ENCODE results near the gene RNF157.

Gene RNF157

GRCh38 chr17:76164331-76164730 is 76.0 kb downstream of the RNF157 start:
- no peak for TF ChIP-seq ZNF274 (IDR thresholded peaks at IDR 0.05; ENCODE audit: low read depth, low read length)
- no peak overlapping the region for H3K4me3 ChIP-seq (ENCODE audit: low read length)

DNA sequence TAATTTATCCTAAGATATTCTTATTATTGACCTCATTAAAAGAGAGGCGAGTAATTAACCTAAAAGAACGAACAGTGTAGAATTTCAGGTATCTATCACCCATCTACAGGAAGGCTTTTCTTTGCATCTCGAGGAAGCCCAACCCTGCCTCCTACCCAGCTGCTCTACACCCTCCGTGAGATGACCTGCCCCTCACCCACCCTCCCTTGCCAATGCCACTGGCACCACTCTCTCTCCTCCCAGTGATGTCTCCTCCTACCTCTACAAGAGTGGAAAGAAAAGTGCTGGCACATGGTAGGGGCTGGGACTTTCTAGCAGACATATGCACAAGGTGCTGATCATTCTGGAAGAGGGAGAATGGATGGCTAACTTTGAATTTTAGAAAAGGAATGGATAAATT is 76.4 kb downstream of the RNF157 start:
- no peak overlapping the region for H3K4me3 ChIP-seq (ENCODE audit: low read length)
- TF ChIP-seq ZNF274 (IDR thresholded peaks at IDR 0.05; ENCODE audit: low read depth, low read length), result no peak

- no peak overlapping the region for H3K4me3 ChIP-seq (ENCODE audit: low read length)
- TF ChIP-seq ZNF274 (IDR thresholded peaks at IDR 0.05; ENCODE audit: low read depth, low read length), result no peak
Measured at GRCh38 chr17:76161619-76162266, 78.5 kb downstream of the RNF157 start.

DNA sequence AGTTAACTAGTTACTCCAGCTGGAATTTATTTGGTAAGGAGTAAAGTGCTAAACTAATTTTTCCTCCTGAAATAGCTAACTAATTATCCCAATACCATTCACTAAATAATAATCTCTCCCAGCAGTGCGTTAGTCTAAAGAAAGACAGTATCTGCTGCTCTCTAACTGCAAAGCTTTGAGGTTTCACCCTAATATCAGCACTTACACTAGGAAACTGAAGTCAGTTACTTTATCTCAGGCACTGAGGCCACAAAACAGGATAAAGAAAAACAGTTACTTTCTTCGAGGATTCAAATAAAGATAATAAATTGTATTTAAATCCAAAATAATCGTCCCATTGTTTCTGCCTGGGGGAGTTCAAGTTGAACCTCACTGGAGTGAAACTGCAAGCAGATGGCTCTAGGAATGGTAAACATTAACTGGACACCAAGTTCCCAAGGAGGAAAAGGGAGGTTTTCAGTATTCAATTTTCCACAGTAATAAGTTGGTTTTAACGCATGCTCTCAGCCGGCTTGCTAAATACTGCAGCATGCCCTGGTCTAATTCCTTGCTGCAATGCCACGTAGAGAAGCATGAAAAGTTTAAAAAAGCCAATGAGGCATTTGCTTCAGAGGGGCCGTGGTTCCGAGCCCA is 79.3 kb downstream of the RNF157 start:
- no peak for TF ChIP-seq ZNF274 (IDR thresholded peaks at IDR 0.05; ENCODE audit: low read depth, low read length)

GRCh38 chr17:76159157-76159556 is 81.1 kb downstream of the RNF157 start:
- no peak overlapping the region for H3K4me3 ChIP-seq (ENCODE audit: low read length)
- no peak for TF ChIP-seq ZNF274 (IDR thresholded peaks at IDR 0.05; ENCODE audit: low read depth, low read length)

More for the DNA sequence above, 79.3 kb downstream of the RNF157 start:
- H3K4me3 ChIP-seq (ENCODE audit: low read length), result no peak overlapping the region

GRCh38 chr17:76157759-76158158 is 82.5 kb downstream of the RNF157 start:
- TF ChIP-seq ZNF274 (IDR thresholded peaks at IDR 0.05; ENCODE audit: low read depth, low read length), result no peak
- H3K4me3 ChIP-seq (ENCODE audit: low read length), result no peak overlapping the region

DNA sequence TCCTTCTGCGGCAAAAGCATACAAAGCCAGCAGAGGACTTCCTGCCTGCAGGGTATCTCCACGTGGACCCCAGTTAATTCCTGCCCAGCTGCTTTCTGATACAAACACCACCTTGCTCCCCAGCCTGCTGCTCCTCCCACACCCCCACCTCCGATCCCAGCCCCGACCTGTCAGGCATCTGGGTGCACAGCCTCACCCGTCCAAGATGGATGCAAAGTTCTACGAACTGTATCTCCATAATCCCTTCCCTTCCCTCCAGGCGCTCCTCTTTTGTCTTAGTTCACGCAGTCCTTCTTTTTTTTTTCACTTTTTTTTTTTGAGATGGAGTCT is 83.7 kb downstream of the RNF157 start:
- no peak for TF ChIP-seq ZNF274 (IDR thresholded peaks at IDR 0.05; ENCODE audit: low read depth, low read length)
- no peak overlapping the region for H3K4me3 ChIP-seq (ENCODE audit: low read length)

GRCh38 chr17:76155988-76156661 is 84.2 kb downstream of the RNF157 start:
- H3K4me3 ChIP-seq (ENCODE audit: low read length), result no peak overlapping the region
- no peak for TF ChIP-seq ZNF274 (IDR thresholded peaks at IDR 0.05; ENCODE audit: low read depth, low read length)

GRCh38 chr17:76154936-76155845 is 85.1 kb downstream of the RNF157 start:
- TF ChIP-seq ZNF274 (IDR thresholded peaks at IDR 0.05; ENCODE audit: low read depth, low read length), result no peak
- H3K4me3 ChIP-seq (ENCODE audit: low read length), result no peak overlapping the region

DNA sequence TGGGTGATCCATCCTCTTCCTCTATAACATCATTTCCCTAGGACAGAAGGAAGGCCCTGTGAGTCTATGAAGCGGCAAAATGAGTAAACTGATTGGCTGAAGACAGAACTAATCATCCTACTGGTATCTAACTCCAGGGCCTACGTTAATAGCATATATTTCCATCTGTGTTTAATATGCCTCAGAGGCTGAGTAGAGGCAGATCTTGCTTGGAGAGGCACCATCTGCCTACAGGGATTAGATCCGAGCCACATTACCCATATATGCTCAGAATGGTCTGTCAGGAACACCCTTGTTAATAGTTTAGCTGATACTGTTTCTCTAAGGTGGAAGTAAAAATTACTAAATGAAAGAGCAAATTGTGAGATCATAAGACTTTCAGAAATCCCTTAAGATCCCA is 86.0 kb downstream of the RNF157 start:
- H3K4me3 ChIP-seq (ENCODE audit: low read length), result no peak overlapping the region
- no peak for TF ChIP-seq ZNF274 (IDR thresholded peaks at IDR 0.05; ENCODE audit: low read depth, low read length)

DNA sequence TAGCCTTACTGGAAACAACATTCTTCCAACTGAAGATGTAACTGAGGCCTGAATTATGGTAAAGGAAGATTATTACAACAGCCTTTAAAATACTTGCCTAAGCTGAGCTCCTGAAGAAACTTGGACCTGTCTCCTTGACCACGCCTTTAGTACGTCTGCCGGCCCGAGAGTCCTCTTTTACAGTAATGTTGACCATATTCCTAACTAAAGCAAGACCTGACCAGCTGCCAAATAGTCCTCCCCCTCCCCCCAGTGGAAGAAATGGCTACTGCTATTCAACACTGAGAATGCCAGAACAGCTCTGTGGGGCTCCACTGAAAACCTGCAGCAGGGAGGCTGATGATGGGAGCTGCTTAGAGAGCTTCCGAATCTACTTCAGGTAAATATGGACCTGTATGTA is 86.7 kb downstream of the RNF157 start:
- TF ChIP-seq ZNF274 (IDR thresholded peaks at IDR 0.05; ENCODE audit: low read depth, low read length), result no peak
- no peak overlapping the region for H3K4me3 ChIP-seq (ENCODE audit: low read length)

DNA sequence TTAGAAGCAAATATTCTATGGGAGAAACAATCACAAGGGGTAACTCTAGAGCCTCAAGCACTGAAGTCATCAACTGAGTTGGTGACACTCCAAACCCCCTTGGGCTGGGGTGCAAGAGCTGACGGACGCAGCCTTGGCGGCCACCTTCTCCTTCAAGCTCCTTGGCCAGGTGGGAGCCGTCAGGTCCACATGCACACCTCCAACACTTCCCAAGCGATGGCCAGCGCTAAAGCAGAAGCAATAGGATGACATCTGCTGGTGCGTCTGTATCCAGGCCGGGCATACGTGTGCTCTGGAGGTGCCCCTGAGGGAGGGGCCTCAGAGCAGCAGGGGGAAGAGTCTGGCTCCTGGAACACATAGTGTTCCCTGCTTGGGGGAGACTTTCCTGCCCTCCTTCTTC is 87.1 kb downstream of the RNF157 start:
- H3K4me3 ChIP-seq (ENCODE audit: low read length), result no peak overlapping the region
- TF ChIP-seq ZNF274 (IDR thresholded peaks at IDR 0.05; ENCODE audit: low read depth, low read length), result no peak

DNA sequence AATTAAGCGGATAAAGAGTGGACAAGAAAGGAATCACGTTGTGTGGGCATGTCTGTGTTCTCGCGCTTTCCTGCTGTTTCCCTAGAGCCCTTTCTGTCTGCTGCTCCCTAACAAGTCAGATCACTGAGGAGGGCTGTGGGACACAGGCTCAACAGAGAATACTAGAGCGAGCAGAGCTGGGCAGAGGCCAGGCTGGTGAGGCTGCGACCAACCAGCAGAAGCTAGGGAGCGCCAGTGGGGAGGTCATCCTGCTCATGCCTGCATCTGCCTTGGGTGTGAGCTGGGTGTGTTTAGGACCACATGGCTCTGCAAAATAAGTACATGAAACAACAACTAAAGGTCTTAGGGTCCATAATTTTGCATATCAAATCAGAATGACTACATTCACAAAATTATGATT is 87.7 kb downstream of the RNF157 start:
- no peak for TF ChIP-seq ZNF274 (IDR thresholded peaks at IDR 0.05; ENCODE audit: low read depth, low read length)
- H3K4me3 ChIP-seq (ENCODE audit: low read length), result no peak overlapping the region

DNA sequence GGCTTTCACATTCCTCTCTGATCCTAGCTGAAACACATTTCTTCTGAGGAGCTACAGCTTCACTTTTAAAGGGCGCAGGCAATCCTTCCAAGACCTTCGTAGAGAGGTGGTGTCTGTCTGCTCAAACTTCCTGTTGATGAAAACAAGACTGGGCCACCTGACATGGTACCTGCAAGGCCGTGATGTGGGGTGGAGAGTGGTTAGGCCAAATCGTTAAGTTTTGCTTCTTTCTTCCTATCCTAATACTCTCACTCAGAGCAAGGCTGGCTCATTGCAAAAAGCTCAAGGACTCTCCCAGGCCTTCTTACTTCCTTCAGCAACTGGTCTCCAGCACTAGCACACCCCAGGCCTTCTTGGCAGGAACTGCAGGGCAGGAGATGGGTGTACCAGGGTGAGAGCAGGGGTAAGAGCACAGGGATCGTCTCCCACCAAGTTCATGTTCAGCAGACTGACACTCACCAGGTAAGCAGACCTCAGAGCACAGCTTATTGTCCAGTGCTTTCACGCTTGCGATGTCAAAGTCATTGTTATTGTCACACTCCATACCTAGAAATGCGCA is 88.3 kb downstream of the RNF157 start:
- no peak for TF ChIP-seq ZNF274 (IDR thresholded peaks at IDR 0.05; ENCODE audit: low read depth, low read length)
- no peak overlapping the region for H3K4me3 ChIP-seq (ENCODE audit: low read length)

All from GM08714 (cell line).